Stomach (tissue), 9 donors: Measurements from ENCODE around the gene GIMAP8. TPM values are rescaled to one million over a fixed set of nuclear protein-coding genes. Genes with fewer than 3 reads are reported as not detected.

Experiments
- DNase-seq, 2 donors: peaks; one replicate each; pipeline versions ENCODE4 v3.0.0 to v3.0.0-alpha.2; 2013 to 2019
- H3K27ac ChIP-seq, 5 donors: fragments of 200-600 bp in 4 of 5; sonication (generic) in 4 of 5; one replicate each; pipeline ENCODE4 v1.5.1; 2013 to 2019; ENCODE audit warnings: mild to moderate bottlenecking in 1 of 5, moderate library complexity in 1 of 5
- H3K27me3 ChIP-seq, 3 donors: fragments of 200-600 bp; sonication (generic); one replicate each; pipeline ENCODE4 v1.5.1; 2017 to 2019; ENCODE audit warnings: mixed run types in 1 of 3
- H3K36me3 ChIP-seq, 4 donors: fragments of 200-600 bp; sonication (generic); 1 replicate in 3 of 4; 2 replicates in 1 of 4; pipeline ENCODE4 v1.5.1; 2016 to 2019
- H3K4me1 ChIP-seq, 4 donors: fragments of 200-600 bp; sonication (generic); one replicate each; pipeline ENCODE4 v1.5.1; 2016 to 2019
- H3K4me3 ChIP-seq, 4 donors: fragments of 200-600 bp; sonication (generic) in 3 of 4; one replicate each; pipeline ENCODE4 v1.5.1; 2016 to 2019; ENCODE audit warnings: mild to moderate bottlenecking in 1 of 4
- H3K9me3 ChIP-seq, 4 donors: fragments of 200-600 bp; sonication (generic); one replicate each; pipeline ENCODE4 v1.5.1; 2016 to 2019
- EP300 ChIP-seq: sonication (generic); formaldehyde crosslinking; IDR thresholded peaks from one replicate; pipeline ENCODE4 v1.6.1; 2017; ENCODE audit warnings: antibody characterized with exemption
- POLR2A ChIP-seq, 4 donors: fragments of 450-650 bp; IDR thresholded peaks; one replicate each; pipeline ENCODE4 v1.6.1; 2016; ENCODE audit warnings: antibody characterized with exemption in 4 of 4, control low read depth in 2 of 4, mild to moderate bottlenecking in 1 of 4, moderate library complexity in 1 of 4
- POLR2AphosphoS5 ChIP-seq, 3 donors: sonication (generic); formaldehyde crosslinking; IDR thresholded peaks; one replicate each; pipeline ENCODE4 v1.6.1; 2016; ENCODE audit warnings: antibody characterized with exemption in 3 of 3
- whole genome bisulfite sequencing, 5 donors: extraction: QIAGEN DNeasy Blood & Tissue Kit in 3 of 5; methylation state at CpG; one replicate each; pipeline versions ENCODE4 v1.1.5 to v1.1.7; 2013 to 2018; 5-methylcytosine and 5-hydroxymethylcytosine counted together
- intact Hi-C: fragments of 100-400 bp; cut with DNase I; formaldehyde crosslinking; loops from one replicate; pipeline ENCODE4 v1.15.1; 2023; ENCODE audit warnings: low total_unique reads
- polyA plus RNA-seq, 3 donors: library from polyadenylated mRNA; stranded (reverse); fragments of 200-250 nt; gene quantifications; one replicate each; pipeline ENCODE4 v1.2.3, GENCODE V29; 2013
- total RNA-seq, 5 donors: library from RNA; depleted of rRNA; stranded (reverse); fragments of >200 nt; gene quantifications; one replicate each; pipeline versions ENCODE4 v1.1.0 to v1.2.3, GENCODE V29; 2014 to 2016
- TF ChIP-seq, protein P1 (sequence below), 7 experiments: fragments of 450-650 bp in 4 of 7; fragments of 200-600 bp in 3 of 7; sonication (generic) in 3 of 7; IDR thresholded peaks; one replicate each; pipeline ENCODE4 v1.5.1; 2016 to 2019; ENCODE audit warnings: antibody characterized with exemption in 7 of 7, control low read depth in 2 of 7, mild to moderate bottlenecking in 1 of 7
- donor health status: healthy with polysubstance abuse.
- donor health status: Bipolar disorder and iron deficiency.
- donor health status: healthy.

Gene GIMAP8
- total and polyA plus RNA-seq, 8 donors = under 0.01 to 8.3 (median 2.9) TPM

DNA sequence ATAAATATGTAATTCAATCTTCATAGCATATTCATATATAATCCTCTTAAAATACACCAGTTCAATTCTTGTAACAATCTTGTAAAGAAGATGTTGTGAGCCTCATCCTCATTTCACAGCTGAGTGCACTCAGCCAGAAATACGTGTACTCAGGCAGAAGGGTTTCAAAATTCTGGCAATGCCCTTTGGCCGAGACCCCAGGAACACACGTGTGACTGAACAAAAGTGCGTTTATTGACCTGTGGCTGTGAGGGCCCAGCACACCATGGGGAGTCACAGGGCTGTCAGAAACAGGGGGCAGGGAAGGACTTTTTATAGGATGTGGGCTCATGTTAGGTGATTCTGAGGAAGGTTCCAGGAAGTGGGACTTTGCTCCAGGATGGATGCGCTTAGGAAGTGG is 21.5 kb downstream of the GIMAP8 start:
- no peak overlapping the region for H3K27ac ChIP-seq
- H3K4me3 ChIP-seq = no peak overlapping the region
- 56 to 65% (median 61%) methylated on average over 5 of the region's 5 CpGs for WGBS, 5 donors
- no peaks in the 10 kb centered on the region for H3K9me3 ChIP-seq
- TF ChIP-seq POLR2A (IDR thresholded peaks at IDR 0.05) (no peak), EP300 (no peak), POLR2AphosphoS5 (IDR thresholded peaks at IDR 0.05) (no peak)
- TF ChIP-seq, protein P1, sequence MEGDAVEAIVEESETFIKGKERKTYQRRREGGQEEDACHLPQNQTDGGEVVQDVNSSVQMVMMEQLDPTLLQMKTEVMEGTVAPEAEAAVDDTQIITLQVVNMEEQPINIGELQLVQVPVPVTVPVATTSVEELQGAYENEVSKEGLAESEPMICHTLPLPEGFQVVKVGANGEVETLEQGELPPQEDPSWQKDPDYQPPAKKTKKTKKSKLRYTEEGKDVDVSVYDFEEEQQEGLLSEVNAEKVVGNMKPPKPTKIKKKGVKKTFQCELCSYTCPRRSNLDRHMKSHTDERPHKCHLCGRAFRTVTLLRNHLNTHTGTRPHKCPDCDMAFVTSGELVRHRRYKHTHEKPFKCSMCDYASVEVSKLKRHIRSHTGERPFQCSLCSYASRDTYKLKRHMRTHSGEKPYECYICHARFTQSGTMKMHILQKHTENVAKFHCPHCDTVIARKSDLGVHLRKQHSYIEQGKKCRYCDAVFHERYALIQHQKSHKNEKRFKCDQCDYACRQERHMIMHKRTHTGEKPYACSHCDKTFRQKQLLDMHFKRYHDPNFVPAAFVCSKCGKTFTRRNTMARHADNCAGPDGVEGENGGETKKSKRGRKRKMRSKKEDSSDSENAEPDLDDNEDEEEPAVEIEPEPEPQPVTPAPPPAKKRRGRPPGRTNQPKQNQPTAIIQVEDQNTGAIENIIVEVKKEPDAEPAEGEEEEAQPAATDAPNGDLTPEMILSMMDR (IDR thresholded peaks at IDR 0.05) = no peak
- DNase-seq = no peak
- intact Hi-C loops = loop anchor here (10.0 kb wide), 1 partner anchor 273 kb away; no protein-coding TSS in a partner anchor
- H3K4me1 ChIP-seq = peaks cover 0 to 6% (median 3%) of the 10 kb centered on the region in 4 donors
- no peaks in the 10 kb centered on the region for H3K27me3 ChIP-seq
- H3K36me3 ChIP-seq = peaks cover 0 to 7% (median under 1%) of the 10 kb centered on the region in 4 donors

GRCh38 chr7:150473902-150474301 is 23.5 kb downstream of the GIMAP8 start:
- no peak for DNase-seq
- peaks cover 0 to 12% (median 5%) of the 10 kb centered on the region in 4 donors for H3K36me3 ChIP-seq
- H3K4me1 ChIP-seq = peaks cover 0 to 2% (median 0%) of the 10 kb centered on the region in 4 donors
- no peaks in the 10 kb centered on the region for H3K9me3 ChIP-seq
- TF ChIP-seq POLR2A (IDR thresholded peaks at IDR 0.05) (no peak), EP300 (no peak), POLR2AphosphoS5 (IDR thresholded peaks at IDR 0.05) (no peak)
- TF ChIP-seq, protein P1 (IDR thresholded peaks at IDR 0.05) = no peak
- H3K4me3 ChIP-seq = no peak overlapping the region
- H3K27me3 ChIP-seq = no peaks in the 10 kb centered on the region
- no peak overlapping the region for H3K27ac ChIP-seq
- intact Hi-C loops = loop anchor here (10.0 kb wide), 1 partner anchor 271 kb away; no protein-coding TSS in a partner anchor
- 76 to 90% (median 83%) methylated on average over 7 of the region's 7 CpGs for WGBS, 5 donors

DNA sequence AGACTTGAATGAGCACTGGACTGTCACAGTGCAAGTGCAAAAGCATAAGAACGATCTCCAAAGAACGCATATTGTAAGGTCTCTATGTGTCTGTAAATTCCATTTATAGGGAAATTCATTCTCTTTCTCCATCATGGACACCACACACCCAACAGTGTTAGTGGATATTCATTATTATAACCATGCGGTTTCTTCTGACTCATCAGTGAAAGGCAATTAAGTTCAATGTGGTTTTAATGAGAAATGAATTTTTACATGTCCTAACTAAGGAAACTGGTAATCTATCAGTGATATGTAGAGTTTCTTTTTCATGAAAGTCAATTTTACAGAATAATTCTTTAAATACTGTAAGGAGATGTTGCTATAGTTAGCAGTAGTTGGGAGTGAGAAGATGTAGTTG is 25.9 kb downstream of the GIMAP8 start:
- intact Hi-C loops = loop anchor here (10.0 kb wide), 1 partner anchor 269 kb away; no protein-coding TSS in a partner anchor
- H3K27ac ChIP-seq = no peak overlapping the region
- DNase-seq = no peak
- peaks cover 0 to 10% (median 4%) of the 10 kb centered on the region in 4 donors for H3K36me3 ChIP-seq
- H3K9me3 ChIP-seq = no peaks in the 10 kb centered on the region
- H3K4me1 ChIP-seq = peaks cover 0 to 10% (median 0%) of the 10 kb centered on the region in 4 donors
- H3K4me3 ChIP-seq = no peak overlapping the region
- 80 to 95% (median 89%) methylated on average over 3 of the region's 3 CpGs for WGBS, 5 donors
- H3K27me3 ChIP-seq = no peaks in the 10 kb centered on the region
- no peak for TF ChIP-seq POLR2A (IDR thresholded peaks at IDR 0.05)
- no peak for TF ChIP-seq EP300
- TF ChIP-seq, protein P1 (IDR thresholded peaks at IDR 0.05) = no peak
- TF ChIP-seq POLR2AphosphoS5 (IDR thresholded peaks at IDR 0.05) = no peak

GRCh38 chr7:150476819-150477631 is 26.6 kb downstream of the GIMAP8 start:
- Histone ChIP-seq H3K27me3 (no peaks in the 10 kb centered on the region), H3K9me3 (no peaks in the 10 kb centered on the region), H3K4me1 (peaks cover 0 to 13% (median 0%) of the 10 kb centered on the region in 4 donors), H3K36me3 (peaks cover 0 to 10% (median 2%) of the 10 kb centered on the region in 4 donors), H3K27ac (no peak overlapping the region), H3K4me3 (no peak overlapping the region)
- intact Hi-C loops = loop anchor here (10.0 kb wide), 1 partner anchor 268 kb away; no protein-coding TSS in a partner anchor
- TF ChIP-seq POLR2AphosphoS5 (IDR thresholded peaks at IDR 0.05) (no peak), EP300 (no peak), POLR2A (IDR thresholded peaks at IDR 0.05) (no peak)
- TF ChIP-seq, protein P1 (IDR thresholded peaks at IDR 0.05) = no peak
- WGBS, 5 donors = 84 to 86% (median 85%) methylated on average over 25 of the region's 25 CpGs
- DNase-seq = no peak
